KMS-11 (cell line): ENCODE results near the gene CYP3A5.

Experiments
- H2AFZ ChIP-seq: fragments of 200-600 bp; sonication (generic); 2 replicates; pipeline ENCODE4 v1.6.1; 2016; ENCODE audit warnings: antibody characterized with exemption, mixed run types, low read depth
- H3K27ac ChIP-seq: fragments of 200-600 bp; sonication (generic); 2 replicates; pipeline ENCODE4 v1.6.1; 2016; ENCODE audit warnings: mild to moderate bottlenecking, mixed run types
- H3K27me3 ChIP-seq: fragments of 200-600 bp; sonication (generic); 2 replicates; pipeline ENCODE4 v1.6.1; 2017; ENCODE audit warnings: mild to moderate bottlenecking, low read depth, mixed run types, moderate library complexity; ENCODE audit not compliant: insufficient read depth
- H3K36me3 ChIP-seq: fragments of 200-600 bp; sonication (generic); 2 replicates; pipeline ENCODE4 v1.6.1; 2017; ENCODE audit warnings: mild to moderate bottlenecking, mixed run types; ENCODE audit not compliant: insufficient read depth
- H3K4me1 ChIP-seq: fragments of 200-600 bp; sonication (generic); 2 replicates; pipeline ENCODE4 v1.6.1; 2016; ENCODE audit warnings: mild to moderate bottlenecking, low read depth, mixed run types; ENCODE audit not compliant: poor library complexity, severe bottlenecking
- H3K4me2 ChIP-seq: fragments of 200-600 bp; sonication (generic); 2 replicates; pipeline ENCODE4 v1.7.0; 2016; ENCODE audit warnings: mild to moderate bottlenecking, mixed run types
- H3K4me3 ChIP-seq: fragments of 200-600 bp; sonication (generic); IDR thresholded peaks from 2 replicates; pipeline ENCODE4 v1.6.1; 2017; ENCODE audit warnings: low read depth, low read length, mixed read lengths; ENCODE audit not compliant: insufficient read depth
- H3K79me2 ChIP-seq: fragments of 200-600 bp; sonication (generic); 2 replicates; pipeline ENCODE4 v1.6.1; 2016; ENCODE audit warnings: low read depth, mixed run types; ENCODE audit not compliant: insufficient read depth
- H3K9ac ChIP-seq: fragments of 200-600 bp; sonication (generic); 2 replicates; pipeline ENCODE4 v1.6.1; 2016; ENCODE audit warnings: mild to moderate bottlenecking, mixed run types
- H4K20me1 ChIP-seq: fragments of 200-600 bp; sonication (generic); 2 replicates; pipeline ENCODE4 v1.6.1; 2016; ENCODE audit warnings: mild to moderate bottlenecking, mixed run types; ENCODE audit not compliant: insufficient read depth
- CTCF ChIP-seq: fragments of 200-600 bp; sonication (generic); conservative IDR thresholded peaks from 2 replicates; pipeline ENCODE4 v1.6.1; 2017; ENCODE audit warnings: low read depth, mild to moderate bottlenecking, antibody characterized with exemption, low read length, moderate library complexity, mixed read lengths

The CYP3A5 gene

GRCh38 chr7:99617192-99617781 lies 62.5 kb downstream of the CYP3A5 start:
- Histone ChIP-seq H3K4me1 (peaks cover 13% of the 10 kb centered on the region), H3K4me3 (no peak overlapping the region), H3K27me3 (no peaks in the 10 kb centered on the region), H3K4me2 (peak overlapping the region; percentile 85), H3K79me2 (peaks cover 18% of the 10 kb centered on the region), H3K36me3 (peaks cover 6% of the 10 kb centered on the region; the same call in 1 of the 2 replicates), H2AFZ (peak overlapping the region; percentile 100), H3K9ac (peak overlapping the region; percentile 81), H3K27ac (peak overlapping the region; percentile 59), H4K20me1 (no peaks in the 10 kb centered on the region)
- no peak for TF ChIP-seq CTCF

GRCh38 chr7:99616359-99617191 lies 63.2 kb downstream of the CYP3A5 start, which contains the start of gene ZSCAN25:
TSS of gene ZSCAN25 (plus strand) at chr7:99616946. CDS start at chr7:99619607, 2,661 bp downstream.
- Histone ChIP-seq H4K20me1 (no peaks in the 10 kb centered on the region), H3K9ac (peak within 1 kb of the TSS; percentile 81), H3K27me3 (no peaks in the 10 kb centered on the region), H3K36me3 (peaks cover 6% of the 10 kb centered on the region; the same call in 1 of the 2 replicates), H3K4me1 (peaks cover 13% of the 10 kb centered on the region), H3K79me2 (peaks cover 18% of the 10 kb centered on the region), H3K4me2 (peak within 1 kb of the TSS; percentile 85), H3K27ac (peak within 1 kb of the TSS; percentile 59), H2AFZ (peak within 1 kb of the TSS; percentile 100), H3K4me3 (no peak within 1 kb of the TSS)
- TF ChIP-seq CTCF: peak; percentile 56

DNA sequence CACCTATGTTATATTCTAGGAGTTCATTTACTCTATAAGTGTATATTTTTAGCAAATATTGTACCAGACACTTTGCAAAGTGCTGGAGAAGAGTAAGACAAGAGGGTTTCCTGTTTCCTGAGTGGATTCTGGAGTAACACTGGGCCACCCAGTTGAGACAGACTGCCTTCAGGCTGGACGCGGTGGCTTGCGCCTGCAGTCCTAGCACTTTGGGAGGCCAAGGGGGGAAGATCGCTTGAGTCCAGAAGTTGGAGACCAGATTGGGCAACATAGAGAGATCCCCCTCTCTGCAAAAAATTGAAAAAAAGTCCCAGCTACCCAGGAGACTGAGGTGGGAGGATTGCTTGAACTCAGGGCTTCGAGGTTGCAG lies 63.8 kb downstream of the CYP3A5 start:
- Histone ChIP-seq H3K4me3 (no peak overlapping the region), H3K36me3 (peaks cover 6% of the 10 kb centered on the region; the same call in 1 of the 2 replicates), H2AFZ (peak overlapping the region; percentile 100), H3K79me2 (peaks cover 18% of the 10 kb centered on the region), H4K20me1 (no peaks in the 10 kb centered on the region), H3K4me2 (peak overlapping the region; percentile 85), H3K27me3 (no peaks in the 10 kb centered on the region), H3K9ac (peak overlapping the region; percentile 81; the same call in 1 of the 2 replicates), H3K4me1 (peaks cover 13% of the 10 kb centered on the region), H3K27ac (peak overlapping the region; percentile 59; the same call in 1 of the 2 replicates)
- TF ChIP-seq CTCF: no peak

DNA sequence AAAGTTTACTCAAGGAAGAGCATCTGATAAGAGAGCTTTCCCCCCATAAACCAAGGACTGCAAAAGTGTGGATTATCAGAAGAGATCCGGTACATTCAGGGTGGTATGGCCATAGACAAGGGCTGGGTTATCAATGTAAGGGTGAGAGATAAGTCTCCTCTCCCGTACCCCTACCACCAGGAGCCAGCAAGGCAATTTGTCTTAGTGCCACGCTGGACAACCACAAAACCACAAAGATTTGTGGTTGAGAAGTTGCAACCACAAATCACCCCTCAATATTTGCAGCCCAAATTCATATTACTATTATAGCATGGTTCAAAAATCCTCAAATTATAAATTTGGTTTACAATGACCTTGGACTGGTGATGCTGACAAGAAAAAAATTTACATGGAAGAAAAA lies 65.3 kb downstream of the CYP3A5 start:
- Histone ChIP-seq H2AFZ (no peak overlapping the region), H3K27ac (no peak overlapping the region), H3K4me1 (peaks cover 13% of the 10 kb centered on the region), H4K20me1 (no peaks in the 10 kb centered on the region), H3K36me3 (no peaks in the 10 kb centered on the region; the same call in 1 of the 2 replicates), H3K4me3 (no peak overlapping the region), H3K9ac (no peak overlapping the region), H3K79me2 (peaks cover 18% of the 10 kb centered on the region), H3K4me2 (no peak overlapping the region), H3K27me3 (no peaks in the 10 kb centered on the region)
- TF ChIP-seq CTCF: no peak
